ENCODE results near the gene DSP.

The DSP gene

GRCh38 chr6:7555671-7556070 is 14.2 kb downstream of the DSP start:
- Histone ChIP-seq H2AFZ (ENCODE audit: low read length) (no peak overlapping the region), H3K4me2 (ENCODE audit: low read length) (no peak overlapping the region), H3K9me3 (ENCODE audit: low read length) (no peaks in the 10 kb centered on the region), H3K4me3 (ENCODE audit: low read depth, low read length, poor library complexity, severe bottlenecking) (no peak overlapping the region), H3K9ac (ENCODE audit: low read length) (no peak overlapping the region), H3K4me1 (ENCODE audit: insufficient read depth, low read length, severe bottlenecking) (no peaks in the 10 kb centered on the region), H3K27me3 (ENCODE audit: insufficient read depth, low read length) (no peaks in the 10 kb centered on the region), H4K20me1 (ENCODE audit: insufficient read depth, low read length) (no peaks in the 10 kb centered on the region), H3K9me2 (ENCODE audit: low read depth, low read length) (no peaks in the 10 kb centered on the region), H3F3A (ENCODE audit: insufficient read depth, low read length) (no peaks in the 10 kb centered on the region), H3K79me2 (ENCODE audit: insufficient read depth, low read length) (no peaks in the 10 kb centered on the region), H3K27ac (ENCODE audit: low read depth, low read length, poor library complexity, severe bottlenecking) (no peak overlapping the region), H3K36me3 (ENCODE audit: insufficient read depth, low read length) (no peaks in the 10 kb centered on the region)
- TF ChIP-seq EZH2 (IDR thresholded peaks at IDR 0.05; ENCODE audit: borderline replicate concordance, low read length) (no peak), CTCF (IDR thresholded peaks at IDR 0.05; ENCODE audit: low read length) (no peak)

GRCh38 chr6:7556394-7557106 is 15.1 kb downstream of the DSP start:
- Histone ChIP-seq H3K4me3 (ENCODE audit: low read depth, low read length, poor library complexity, severe bottlenecking) (no peak overlapping the region), H3K9me2 (ENCODE audit: low read depth, low read length) (no peaks in the 10 kb centered on the region)

GRCh38 chr6:7557652-7558051 is 16.2 kb downstream of the DSP start:
- Histone ChIP-seq H3K4me1 (ENCODE audit: insufficient read depth, low read length, severe bottlenecking) (no peaks in the 10 kb centered on the region), H3K79me2 (ENCODE audit: insufficient read depth, low read length) (no peaks in the 10 kb centered on the region), H3K9me3 (ENCODE audit: low read length) (no peaks in the 10 kb centered on the region), H3K27ac (ENCODE audit: low read depth, low read length, poor library complexity, severe bottlenecking) (no peak overlapping the region), H2AFZ (ENCODE audit: low read length) (no peak overlapping the region), H3K4me2 (ENCODE audit: low read length) (no peak overlapping the region), H3K36me3 (ENCODE audit: insufficient read depth, low read length) (no peaks in the 10 kb centered on the region), H3K9ac (ENCODE audit: low read length) (no peak overlapping the region), H3K4me3 (ENCODE audit: low read depth, low read length, poor library complexity, severe bottlenecking) (no peak overlapping the region), H3K9me2 (ENCODE audit: low read depth, low read length) (no peaks in the 10 kb centered on the region), H3F3A (ENCODE audit: insufficient read depth, low read length) (no peaks in the 10 kb centered on the region), H3K27me3 (ENCODE audit: insufficient read depth, low read length) (no peaks in the 10 kb centered on the region), H4K20me1 (ENCODE audit: insufficient read depth, low read length) (no peaks in the 10 kb centered on the region)
- no peak for TF ChIP-seq EZH2 (IDR thresholded peaks at IDR 0.05; ENCODE audit: borderline replicate concordance, low read length)
- TF ChIP-seq CTCF (IDR thresholded peaks at IDR 0.05; ENCODE audit: low read length), result no peak

More at GRCh38 chr6:7556394-7557106, 15.1 kb downstream of the DSP start:
- H3K36me3 ChIP-seq (ENCODE audit: insufficient read depth, low read length), result no peaks in the 10 kb centered on the region
- no peaks in the 10 kb centered on the region for H3K27me3 ChIP-seq (ENCODE audit: insufficient read depth, low read length)
- no peak overlapping the region for H3K27ac ChIP-seq (ENCODE audit: low read depth, low read length, poor library complexity, severe bottlenecking)
- no peaks in the 10 kb centered on the region for H3K4me1 ChIP-seq (ENCODE audit: insufficient read depth, low read length, severe bottlenecking)
- H3K9ac ChIP-seq (ENCODE audit: low read length), result no peak overlapping the region
- no peak overlapping the region for H3K4me2 ChIP-seq (ENCODE audit: low read length)
- H3K79me2 ChIP-seq (ENCODE audit: insufficient read depth, low read length), result no peaks in the 10 kb centered on the region
- H3K9me3 ChIP-seq (ENCODE audit: low read length), result no peaks in the 10 kb centered on the region
- TF ChIP-seq CTCF (IDR thresholded peaks at IDR 0.05; ENCODE audit: low read length), result no peak
- no peak for TF ChIP-seq EZH2 (IDR thresholded peaks at IDR 0.05; ENCODE audit: borderline replicate concordance, low read length)
- H4K20me1 ChIP-seq (ENCODE audit: insufficient read depth, low read length), result no peaks in the 10 kb centered on the region
- no peaks in the 10 kb centered on the region for H3F3A ChIP-seq (ENCODE audit: insufficient read depth, low read length)
- no peak overlapping the region for H2AFZ ChIP-seq (ENCODE audit: low read length)
